NB4 (cell line): Measurements from ENCODE around the gene CLCF1.

Experiments used
- DNase-seq: peaks from one replicate; pipeline ENCODE4 v3.0.0; 2010; ENCODE audit warnings: low read depth
- H3K4me3 ChIP-seq: one replicate; pipeline ENCODE4 v1.5.1; 2011; ENCODE audit warnings: mild to moderate bottlenecking, low read depth, low read length, moderate library complexity
- MYC ChIP-seq: IDR thresholded peaks from 2 replicates; pipeline ENCODE4 v1.6.1; 2011; ENCODE audit warnings: low read depth, low read length
- POLR2A ChIP-seq: IDR thresholded peaks from 2 replicates; pipeline ENCODE4 v1.6.1; 2011; ENCODE audit warnings: mild to moderate bottlenecking; ENCODE audit not compliant: insufficient read length; ENCODE audit errors: extremely low read depth
- TF ChIP-seq, protein P1 (sequence below): IDR thresholded peaks from one replicate; pipeline ENCODE4 v1.5.1; 2012; ENCODE audit warnings: low read depth, low read length
- TF ChIP-seq, protein P2 (sequence below): IDR thresholded peaks from 2 replicates; pipeline ENCODE4 v1.6.1; 2011; ENCODE audit warnings: low read depth, low read length

The CLCF1 gene

DNA sequence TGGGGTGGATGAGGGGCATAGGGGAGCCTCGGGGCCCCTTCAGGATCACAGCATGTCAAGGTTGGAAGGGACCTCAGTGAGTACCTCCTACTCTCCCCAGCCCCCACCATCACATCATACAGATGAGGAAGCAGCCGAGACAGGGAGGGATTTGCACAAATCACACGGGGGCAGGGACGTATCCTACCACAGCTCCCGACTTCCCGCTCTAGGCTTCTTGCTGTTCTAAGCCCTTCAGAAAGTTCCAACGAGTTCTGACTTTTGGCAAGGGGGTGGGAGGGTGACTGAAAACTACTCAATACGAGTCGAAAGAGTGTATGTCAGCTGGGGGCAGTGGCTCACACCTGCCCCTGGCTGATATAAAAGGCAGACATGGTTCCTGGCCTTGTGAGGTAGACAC, 13.7 kb upstream of the CLCF1 start:
- no peak overlapping the region for H3K4me3 ChIP-seq
- no peak for DNase-seq
- TF ChIP-seq, protein P1, sequence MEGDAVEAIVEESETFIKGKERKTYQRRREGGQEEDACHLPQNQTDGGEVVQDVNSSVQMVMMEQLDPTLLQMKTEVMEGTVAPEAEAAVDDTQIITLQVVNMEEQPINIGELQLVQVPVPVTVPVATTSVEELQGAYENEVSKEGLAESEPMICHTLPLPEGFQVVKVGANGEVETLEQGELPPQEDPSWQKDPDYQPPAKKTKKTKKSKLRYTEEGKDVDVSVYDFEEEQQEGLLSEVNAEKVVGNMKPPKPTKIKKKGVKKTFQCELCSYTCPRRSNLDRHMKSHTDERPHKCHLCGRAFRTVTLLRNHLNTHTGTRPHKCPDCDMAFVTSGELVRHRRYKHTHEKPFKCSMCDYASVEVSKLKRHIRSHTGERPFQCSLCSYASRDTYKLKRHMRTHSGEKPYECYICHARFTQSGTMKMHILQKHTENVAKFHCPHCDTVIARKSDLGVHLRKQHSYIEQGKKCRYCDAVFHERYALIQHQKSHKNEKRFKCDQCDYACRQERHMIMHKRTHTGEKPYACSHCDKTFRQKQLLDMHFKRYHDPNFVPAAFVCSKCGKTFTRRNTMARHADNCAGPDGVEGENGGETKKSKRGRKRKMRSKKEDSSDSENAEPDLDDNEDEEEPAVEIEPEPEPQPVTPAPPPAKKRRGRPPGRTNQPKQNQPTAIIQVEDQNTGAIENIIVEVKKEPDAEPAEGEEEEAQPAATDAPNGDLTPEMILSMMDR = no peak
- TF ChIP-seq POLR2A (no peak), MYC (no peak)
- TF ChIP-seq, protein P2, sequence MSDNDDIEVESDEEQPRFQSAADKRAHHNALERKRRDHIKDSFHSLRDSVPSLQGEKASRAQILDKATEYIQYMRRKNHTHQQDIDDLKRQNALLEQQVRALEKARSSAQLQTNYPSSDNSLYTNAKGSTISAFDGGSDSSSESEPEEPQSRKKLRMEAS = no peak

DNA sequence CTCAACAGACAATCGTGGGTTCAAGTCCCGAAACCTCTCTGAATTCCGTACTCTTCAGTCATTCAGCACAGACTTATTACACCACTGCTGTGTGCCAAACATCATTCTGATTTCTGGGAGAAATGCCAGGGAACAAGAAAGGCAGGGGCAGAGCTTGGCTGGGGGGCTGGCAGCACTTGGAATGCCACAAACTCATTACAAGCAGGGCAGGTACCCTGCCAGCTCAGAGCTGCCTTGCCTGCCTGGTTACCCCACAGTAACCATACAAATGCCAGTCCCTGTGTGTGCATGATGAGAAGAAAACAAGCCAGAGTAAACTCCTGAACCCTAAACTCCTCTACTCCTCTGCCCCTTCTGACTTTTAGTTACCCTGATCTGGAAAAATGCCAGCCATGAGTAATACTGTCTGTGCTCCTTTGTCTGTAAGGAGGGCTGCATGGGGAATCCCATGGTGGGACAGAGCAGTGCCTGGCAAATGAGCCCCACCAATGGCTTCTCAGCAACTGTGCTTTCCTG, 11.5 kb upstream of the CLCF1 start:
- H3K4me3 ChIP-seq = no peak overlapping the region
- no peak for DNase-seq
- no peak for TF ChIP-seq MYC
- TF ChIP-seq POLR2A = no peak
- TF ChIP-seq, protein P1 = no peak
- TF ChIP-seq, protein P2 = no peak

DNA sequence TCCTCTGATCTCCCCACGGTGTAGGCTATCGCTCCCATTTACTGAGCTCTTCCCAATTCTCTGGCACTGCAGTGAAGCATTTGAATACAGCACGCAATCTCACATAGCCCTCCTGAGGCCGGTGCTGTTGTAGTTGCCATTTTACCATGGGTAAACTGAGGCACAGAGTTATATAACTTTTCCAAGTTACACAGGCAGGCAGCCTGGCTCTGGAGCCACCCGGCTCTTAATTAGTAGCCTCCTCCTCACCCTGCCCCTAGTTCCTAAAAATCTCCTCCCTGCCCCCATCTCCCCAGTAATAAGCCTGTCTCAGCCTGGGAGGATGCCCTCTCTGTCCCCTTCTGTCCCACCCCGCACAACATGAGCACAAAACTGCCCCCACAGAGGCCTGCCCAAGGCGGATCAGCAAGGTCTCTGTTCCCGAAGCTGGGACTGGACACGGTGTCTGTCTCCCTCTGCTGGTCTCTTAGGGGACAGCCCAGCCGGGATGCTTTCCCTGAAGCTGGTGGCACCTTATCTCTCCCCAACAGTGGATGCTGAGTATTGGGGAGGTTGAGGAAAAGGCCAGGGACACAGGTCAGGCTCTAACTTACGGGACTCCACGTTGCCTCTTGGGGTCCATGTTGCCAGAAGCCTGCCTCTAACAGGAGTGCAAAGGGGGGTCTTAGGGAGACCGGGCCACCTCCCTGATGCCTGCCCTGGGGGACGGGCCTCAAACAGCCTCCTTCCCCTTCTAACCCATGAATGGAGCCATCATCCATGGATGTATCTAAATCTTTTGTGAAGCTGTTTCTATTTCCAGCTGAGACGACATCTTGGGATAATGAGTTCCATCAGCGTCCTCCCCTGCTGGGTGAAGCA, 9.1 kb upstream of the CLCF1 start:
- no peak overlapping the region for H3K4me3 ChIP-seq
- TF ChIP-seq, protein P2 = peak; percentile 50; the same call in 1 of the 2 replicates
- TF ChIP-seq, protein P1 = peak; percentile 99
- no peak for TF ChIP-seq MYC
- peak; percentile 90 for DNase-seq

DNA sequence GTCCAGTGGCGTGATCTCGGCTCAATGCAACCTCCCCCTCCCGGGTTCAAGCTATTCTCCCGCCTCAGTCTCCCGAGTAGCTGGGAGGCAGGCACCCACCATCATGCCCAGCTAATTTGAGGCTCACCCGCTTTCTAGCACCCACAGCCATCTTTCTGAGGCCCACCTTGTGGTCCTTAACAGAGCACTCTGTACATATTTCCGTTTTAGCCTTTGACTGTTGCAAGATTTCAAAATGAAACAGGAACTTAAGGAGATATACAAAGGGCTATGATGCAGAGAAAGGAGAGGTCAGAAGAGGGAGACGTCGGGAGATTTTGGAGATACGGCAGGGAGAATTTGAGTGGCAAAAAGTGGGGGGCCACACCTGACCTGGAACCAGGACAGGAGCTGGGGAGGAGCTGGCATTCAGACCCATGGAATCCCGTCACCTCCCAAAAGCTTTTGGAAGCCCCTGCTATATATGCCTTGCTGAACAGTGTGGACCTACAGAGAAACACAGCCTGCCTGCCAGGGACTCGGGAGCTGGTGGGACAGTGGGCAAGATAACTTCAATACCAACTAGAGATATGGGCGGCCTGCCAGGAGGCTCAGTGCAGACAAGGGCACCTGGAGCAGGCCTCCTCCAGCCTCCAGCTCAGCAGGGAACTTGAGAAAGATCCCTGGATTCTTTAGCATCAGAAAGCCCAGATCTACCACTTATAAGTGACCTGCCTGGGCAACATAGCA, 8.0 kb upstream of the CLCF1 start:
- DNase-seq = peak; percentile 86

DNA sequence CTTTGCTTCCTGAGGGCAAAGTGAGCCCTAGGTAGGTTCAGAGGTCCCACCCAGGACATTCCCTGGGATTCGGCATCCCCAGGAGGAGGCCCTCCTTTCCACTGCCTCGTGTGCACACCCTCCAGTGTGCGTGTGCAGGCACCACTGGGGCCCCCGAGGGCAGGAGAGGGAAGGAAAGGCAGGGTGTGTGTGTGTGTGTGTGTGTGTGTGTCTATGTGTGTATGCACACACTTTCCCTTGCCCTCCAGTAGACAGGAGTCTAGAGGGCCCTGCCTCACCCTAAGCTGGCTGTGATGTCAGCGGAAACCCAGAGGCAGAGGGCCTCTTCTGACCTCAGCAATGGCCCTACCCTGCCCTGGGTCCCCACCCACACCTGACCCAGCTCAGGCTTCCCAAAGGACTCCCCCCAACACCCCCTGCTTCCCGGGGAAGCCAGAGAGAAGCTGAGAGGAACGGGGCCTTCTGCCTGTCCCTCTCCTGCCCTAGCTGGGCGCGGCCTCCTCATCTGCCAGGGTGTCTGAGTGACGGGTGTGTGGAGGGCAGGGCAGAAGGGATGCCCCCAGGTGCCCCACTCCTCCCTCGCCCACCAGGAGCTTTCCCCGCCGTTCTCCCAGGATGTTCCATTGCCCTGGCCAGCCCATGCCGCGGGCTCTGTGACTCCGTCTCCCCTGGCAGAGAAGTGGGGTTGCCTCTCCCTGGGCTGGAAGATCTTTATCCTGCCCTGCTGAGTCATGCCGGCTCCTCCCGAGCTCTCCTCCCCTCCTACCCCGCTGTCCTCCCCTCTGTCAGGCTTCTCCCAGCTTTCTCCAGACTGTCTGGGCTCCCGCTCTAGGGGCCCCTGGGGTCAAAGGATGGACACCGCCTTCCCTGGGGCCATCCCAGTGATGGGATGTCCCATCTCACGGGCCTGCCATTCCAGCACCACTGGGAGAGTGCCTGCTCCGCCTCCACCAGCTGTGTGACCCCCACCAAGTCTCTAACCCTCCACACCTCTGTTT, 6.0 kb upstream of the CLCF1 start:
- TF ChIP-seq POLR2A = no peak
- TF ChIP-seq, protein P2 = no peak
- TF ChIP-seq MYC = no peak
- TF ChIP-seq, protein P1 = no peak
- no peak for DNase-seq
- H3K4me3 ChIP-seq = no peak overlapping the region

More for the DNA sequence above, 8.0 kb upstream of the CLCF1 start:
- peak overlapping the region; percentile 6 for H3K4me3 ChIP-seq
- TF ChIP-seq MYC (peak; percentile 65), POLR2A (no peak)
- TF ChIP-seq, protein P1 = no peak
